Measurements from ENCODE around the gene IMMT.

DNA sequence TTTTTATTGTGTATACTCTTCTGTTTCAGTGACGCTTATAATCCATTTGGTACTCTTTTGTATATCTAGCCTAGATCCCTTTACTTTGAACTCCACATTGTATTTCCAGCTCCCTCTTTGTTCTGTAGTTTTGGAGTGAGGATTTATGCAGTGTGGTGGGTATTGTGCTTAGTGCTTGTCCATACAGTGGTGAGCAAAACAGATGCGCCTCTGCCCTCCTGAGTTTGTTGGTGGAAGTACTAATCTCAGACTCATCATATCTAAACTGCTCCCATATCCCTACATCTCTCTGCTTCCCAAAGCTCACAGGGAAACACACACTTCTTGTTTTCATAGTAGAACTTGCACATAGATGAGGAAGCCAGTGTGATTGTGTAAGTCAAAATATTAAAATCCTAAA is 77.1 kb downstream of the IMMT start:
- TF ChIP-seq POLR2A (IDR thresholded peaks at IDR 0.05; ENCODE audit: low read length) (no peak), GATA1 (IDR thresholded peaks at IDR 0.05; ENCODE audit: low read depth, low read length) (no peak)
